Measurements from ENCODE around the gene DUSP7. TPM values are rescaled to one million over a fixed set of nuclear protein-coding genes. Genes with fewer than 3 reads are reported as not detected.

Gene DUSP7
- total RNA-seq, 5 donors from 2014 or later (not counting 1 experiment from before 2014, with no cell fraction given), result 11.3 to 41.3 (median 39.0) TPM

DNA sequence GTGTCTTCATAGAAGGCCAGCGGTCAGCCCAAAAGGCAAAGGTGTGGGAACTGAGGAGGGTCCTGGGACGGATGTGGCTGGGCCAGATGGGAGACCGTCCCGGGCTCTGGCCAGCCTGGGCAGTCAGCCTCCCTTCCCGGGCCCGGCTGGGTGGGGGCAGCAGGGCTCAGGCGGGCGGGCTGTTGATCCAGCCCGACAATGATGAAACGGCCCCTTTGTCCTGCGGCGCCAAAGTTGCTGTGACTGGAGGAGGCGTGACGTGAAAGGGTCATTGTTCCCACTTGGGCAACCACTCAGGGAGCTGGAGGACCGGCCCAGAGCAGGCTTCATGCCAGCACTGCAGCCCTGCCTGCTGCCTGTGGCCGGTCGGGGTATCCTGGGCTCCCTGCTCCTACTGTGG is 16.5 kb downstream of the DUSP7 start:
- peaks cover 7 to 22% (median 15%) of the 10 kb centered on the region in 3 donors for H3K4me1 Mint-ChIP-seq
- H3K9me3 Mint-ChIP-seq, result no peaks in the 10 kb centered on the region
- Histone ChIP-seq H3K4me3 (ENCODE audit: control insufficient read depth in 1 of 2, extremely low read depth in 1 of 2, low read length in 1 of 2) (no peak overlapping the region), H3K36me3 (ENCODE audit: control insufficient read depth in 2 of 2, extremely low read depth in 1 of 2, insufficient read depth in 1 of 2, low read length in 1 of 2) (no peaks in the 10 kb centered on the region), H3K4me1 (ENCODE audit: control insufficient read depth in 1 of 2, extremely low read depth in 1 of 2, insufficient read depth in 2 of 2, low read length in 2 of 2) (peaks cover 0 to 11% of the 10 kb centered on the region in 2 experiments), H3K9me3 (no peaks in the 10 kb centered on the region), H3K27ac (ENCODE audit: low read length) (no peak overlapping the region), H3K27me3 (replicated peaks in 1 of 2; ENCODE audit: control insufficient read depth in 2 of 2, extremely low read depth in 1 of 2, insufficient read depth in 2 of 2, low read length in 1 of 2) (peaks cover 0 to 14% of the 10 kb centered on the region in 2 experiments)
- ATAC-seq (replicated peaks in 1 of 4) (no peak), DNase-seq (no peak)
- WGBS (ENCODE audit: insufficient coverage), result 91% methylated on average over 17 of the region's 17 CpGs
- no peaks in the 10 kb centered on the region for H3K36me3 Mint-ChIP-seq
- no peak overlapping the region for H3K27ac Mint-ChIP-seq
- H3K4me3 Mint-ChIP-seq, result no peak overlapping the region
- no peaks in the 10 kb centered on the region for H3K27me3 Mint-ChIP-seq
- CTCF ChIA-PET, result no interaction called here
- POLR2A ChIA-PET, result no interaction called here

DNA sequence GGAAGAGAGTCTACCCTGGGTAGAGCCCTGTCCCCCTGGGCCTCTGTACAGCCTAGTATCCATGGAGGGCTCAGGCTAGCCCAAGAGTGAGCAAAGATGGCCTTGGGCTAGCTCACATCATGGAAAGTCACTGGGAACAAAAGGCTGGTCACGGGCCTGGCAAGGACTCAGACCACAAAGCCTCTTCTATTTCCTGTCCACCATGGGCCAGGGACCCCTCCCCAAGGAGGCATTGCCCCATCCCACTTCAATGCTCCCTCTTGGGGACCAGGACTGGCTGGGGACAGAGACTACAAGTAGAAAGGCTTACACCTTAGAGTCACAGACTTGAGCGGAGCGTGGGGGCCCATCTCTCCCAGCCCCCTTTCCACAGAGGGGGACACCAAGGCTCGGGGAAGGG is 16.9 kb downstream of the DUSP7 start:
- no peak for DNase-seq
- Mint-ChIP-seq H3K27ac (no peak overlapping the region), H3K9me3 (no peaks in the 10 kb centered on the region), H3K36me3 (no peaks in the 10 kb centered on the region), H3K4me3 (no peak overlapping the region), H3K27me3 (no peaks in the 10 kb centered on the region), H3K4me1 (peaks cover 7 to 22% (median 13%) of the 10 kb centered on the region in 3 donors)
- WGBS (ENCODE audit: insufficient coverage), result 58% methylated on average over 2 of the region's 4 CpGs
- H3K4me3 ChIP-seq (ENCODE audit: control insufficient read depth in 1 of 2, extremely low read depth in 1 of 2, low read length in 1 of 2), result no peak overlapping the region
- peaks cover 0 to 14% of the 10 kb centered on the region in 2 experiments for H3K27me3 ChIP-seq (replicated peaks in 1 of 2; ENCODE audit: control insufficient read depth in 2 of 2, extremely low read depth in 1 of 2, insufficient read depth in 2 of 2, low read length in 1 of 2)
- H3K27ac ChIP-seq (ENCODE audit: low read length), result no peak overlapping the region
- no peak for ATAC-seq (replicated peaks in 1 of 4)
- no peaks in the 10 kb centered on the region for H3K9me3 ChIP-seq
- ChIA-PET CTCF (no interaction called here), POLR2A (no interaction called here)
- H3K4me1 ChIP-seq (ENCODE audit: control insufficient read depth in 1 of 2, extremely low read depth in 1 of 2, insufficient read depth in 2 of 2, low read length in 2 of 2), result peaks cover 0 to 11% of the 10 kb centered on the region in 2 experiments
- no peaks in the 10 kb centered on the region for H3K36me3 ChIP-seq (ENCODE audit: control insufficient read depth in 2 of 2, extremely low read depth in 1 of 2, insufficient read depth in 1 of 2, low read length in 1 of 2)

DNA sequence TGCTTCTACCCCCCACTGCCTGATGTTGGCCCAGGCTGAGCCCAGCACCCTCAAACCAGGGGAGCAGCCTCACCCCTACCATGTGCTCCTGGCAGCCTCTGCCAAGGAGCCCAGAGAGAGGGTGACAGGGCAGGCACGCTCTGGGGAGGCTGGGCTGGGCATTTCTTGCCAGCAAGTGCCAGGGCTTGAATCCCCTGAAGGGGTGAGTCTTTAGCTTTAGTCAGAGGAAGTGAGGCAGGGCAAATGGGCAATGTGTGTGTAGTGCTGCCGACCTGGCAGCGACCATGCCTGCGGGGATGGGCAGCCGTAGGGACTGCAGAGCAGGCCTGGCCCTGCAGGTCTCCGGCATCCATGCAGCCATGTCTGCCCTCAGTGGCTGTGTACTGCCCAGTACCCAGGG is 18.1 kb downstream of the DUSP7 start:
- ChIA-PET POLR2A (no interaction called here), CTCF (no interaction called here)
- Mint-ChIP-seq H3K4me3 (no peak overlapping the region), H3K9me3 (no peaks in the 10 kb centered on the region), H3K36me3 (no peaks in the 10 kb centered on the region), H3K4me1 (peaks cover 7 to 14% (median 9%) of the 10 kb centered on the region in 3 donors), H3K27ac (no peak overlapping the region), H3K27me3 (no peaks in the 10 kb centered on the region)
- WGBS (ENCODE audit: insufficient coverage), result 88% methylated on average over 6 of the region's 6 CpGs
- peaks cover 0 to 11% of the 10 kb centered on the region in 2 experiments for H3K4me1 ChIP-seq (ENCODE audit: control insufficient read depth in 1 of 2, extremely low read depth in 1 of 2, insufficient read depth in 2 of 2, low read length in 2 of 2)
- no peaks in the 10 kb centered on the region for H3K9me3 ChIP-seq
- H3K27me3 ChIP-seq (replicated peaks in 1 of 2; ENCODE audit: control insufficient read depth in 2 of 2, extremely low read depth in 1 of 2, insufficient read depth in 2 of 2, low read length in 1 of 2), result peaks cover 0 to 15% of the 10 kb centered on the region in 2 experiments
- no peak overlapping the region for H3K4me3 ChIP-seq (ENCODE audit: control insufficient read depth in 1 of 2, extremely low read depth in 1 of 2, low read length in 1 of 2)
- ATAC-seq (replicated peaks in 1 of 4) (no peak), DNase-seq (no peak)
- H3K36me3 ChIP-seq (ENCODE audit: control insufficient read depth in 2 of 2, extremely low read depth in 1 of 2, insufficient read depth in 1 of 2, low read length in 1 of 2), result no peaks in the 10 kb centered on the region
- H3K27ac ChIP-seq (ENCODE audit: low read length), result no peak overlapping the region

DNA sequence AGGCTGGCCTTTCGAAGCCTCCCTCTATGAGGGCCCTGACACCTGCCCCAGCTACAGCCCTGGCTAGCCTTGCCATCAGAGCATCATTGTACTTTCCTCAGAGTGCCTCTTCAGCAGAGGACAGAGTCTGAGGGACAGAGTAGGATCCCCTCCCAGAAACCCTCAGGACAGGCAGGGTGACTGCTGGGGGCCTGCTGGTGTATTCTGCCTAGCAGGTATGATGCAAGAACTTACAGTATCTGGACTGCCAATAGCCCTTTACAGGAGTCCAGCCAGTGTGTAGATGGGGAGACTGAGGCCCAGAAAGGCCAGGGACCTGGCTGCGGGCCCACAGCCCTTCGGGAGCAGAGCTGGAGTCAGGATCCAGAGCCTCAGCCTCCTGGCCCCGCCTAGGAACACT is 19.1 kb downstream of the DUSP7 start:
- H3K4me1 Mint-ChIP-seq, result peaks cover 7 to 11% (median 9%) of the 10 kb centered on the region in 3 donors
- H3K36me3 Mint-ChIP-seq, result no peaks in the 10 kb centered on the region
- H3K9me3 ChIP-seq, result no peaks in the 10 kb centered on the region
- H3K27me3 ChIP-seq (replicated peaks in 1 of 2; ENCODE audit: control insufficient read depth in 2 of 2, extremely low read depth in 1 of 2, insufficient read depth in 2 of 2, low read length in 1 of 2), result peaks cover 0 to 18% of the 10 kb centered on the region in 2 experiments
- no peak overlapping the region for H3K27ac ChIP-seq (ENCODE audit: low read length)
- H3K36me3 ChIP-seq (ENCODE audit: control insufficient read depth in 2 of 2, extremely low read depth in 1 of 2, insufficient read depth in 1 of 2, low read length in 1 of 2), result no peaks in the 10 kb centered on the region
- no peaks in the 10 kb centered on the region for H3K9me3 Mint-ChIP-seq
- ChIA-PET CTCF (interaction anchor here in 1 of 2 donors (0.6 kb wide), 1 partner anchor 216 kb away, joined by 3 read pairs; no protein-coding TSS in a partner anchor), POLR2A (no interaction called here)
- H3K4me3 ChIP-seq (ENCODE audit: control insufficient read depth in 1 of 2, extremely low read depth in 1 of 2, low read length in 1 of 2), result no peak overlapping the region
- no peak overlapping the region for H3K27ac Mint-ChIP-seq
- peaks cover 0 to 11% of the 10 kb centered on the region in 2 experiments for H3K4me1 ChIP-seq (ENCODE audit: control insufficient read depth in 1 of 2, extremely low read depth in 1 of 2, insufficient read depth in 2 of 2, low read length in 2 of 2)
- ATAC-seq (replicated peaks in 1 of 4), result no peak
- WGBS (ENCODE audit: insufficient coverage), result 86% methylated on average over 4 of the region's 4 CpGs
- DNase-seq, result no peak
- no peaks in the 10 kb centered on the region for H3K27me3 Mint-ChIP-seq
- no peak overlapping the region for H3K4me3 Mint-ChIP-seq

DNA sequence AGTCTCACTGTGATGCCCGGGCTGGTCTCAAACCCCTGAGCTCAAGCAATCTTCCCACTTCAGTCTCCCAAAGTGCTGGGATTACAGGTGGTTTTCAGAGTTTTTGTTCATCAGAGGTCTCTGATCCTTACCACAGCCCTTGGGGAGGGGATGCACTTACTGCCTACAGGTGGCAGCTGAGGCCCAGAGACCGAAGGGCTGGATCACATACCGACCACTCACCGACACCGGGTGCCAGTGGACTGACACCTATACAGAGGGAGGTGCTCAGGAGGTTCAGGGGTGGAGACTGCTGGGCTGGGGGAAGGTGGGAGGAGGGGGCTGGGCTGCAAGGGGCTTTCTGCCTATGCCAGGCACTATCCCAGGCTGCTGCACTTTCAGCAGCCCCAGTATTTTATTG is 19.5 kb downstream of the DUSP7 start:
- DNase-seq (peak in 3 of 35 experiments; percentile 10 to 46 (median 32)), ATAC-seq (replicated peaks in 1 of 4) (peak; percentile 62 to 89 (median 74))
- no peaks in the 10 kb centered on the region for H3K9me3 ChIP-seq
- Mint-ChIP-seq H3K27me3 (no peaks in the 10 kb centered on the region), H3K36me3 (no peaks in the 10 kb centered on the region), H3K9me3 (no peaks in the 10 kb centered on the region), H3K4me3 (no peak overlapping the region), H3K4me1 (peaks cover 3 to 6% (median 4%) of the 10 kb centered on the region in 3 donors), H3K27ac (no peak overlapping the region)
- 25% methylated on average over 3 of the region's 5 CpGs for WGBS (ENCODE audit: insufficient coverage)
- H3K4me3 ChIP-seq (ENCODE audit: control insufficient read depth in 1 of 2, extremely low read depth in 1 of 2, low read length in 1 of 2), result no peak overlapping the region
- no peaks in the 10 kb centered on the region for H3K36me3 ChIP-seq (ENCODE audit: control insufficient read depth in 2 of 2, extremely low read depth in 1 of 2, insufficient read depth in 1 of 2, low read length in 1 of 2)
- ChIA-PET POLR2A (no interaction called here), CTCF (interaction anchor here in 1 of 2 donors (0.7 kb wide), 1 partner anchor 120 kb away, joined by 3 read pairs; no protein-coding TSS in a partner anchor)
- H3K27ac ChIP-seq (ENCODE audit: low read length), result no peak overlapping the region
- H3K4me1 ChIP-seq (ENCODE audit: control insufficient read depth in 1 of 2, extremely low read depth in 1 of 2, insufficient read depth in 2 of 2, low read length in 2 of 2), result peaks cover 0 to 8% of the 10 kb centered on the region in 2 experiments
- peaks cover 0 to 18% of the 10 kb centered on the region in 2 experiments for H3K27me3 ChIP-seq (replicated peaks in 1 of 2; ENCODE audit: control insufficient read depth in 2 of 2, extremely low read depth in 1 of 2, insufficient read depth in 2 of 2, low read length in 1 of 2)

DNA sequence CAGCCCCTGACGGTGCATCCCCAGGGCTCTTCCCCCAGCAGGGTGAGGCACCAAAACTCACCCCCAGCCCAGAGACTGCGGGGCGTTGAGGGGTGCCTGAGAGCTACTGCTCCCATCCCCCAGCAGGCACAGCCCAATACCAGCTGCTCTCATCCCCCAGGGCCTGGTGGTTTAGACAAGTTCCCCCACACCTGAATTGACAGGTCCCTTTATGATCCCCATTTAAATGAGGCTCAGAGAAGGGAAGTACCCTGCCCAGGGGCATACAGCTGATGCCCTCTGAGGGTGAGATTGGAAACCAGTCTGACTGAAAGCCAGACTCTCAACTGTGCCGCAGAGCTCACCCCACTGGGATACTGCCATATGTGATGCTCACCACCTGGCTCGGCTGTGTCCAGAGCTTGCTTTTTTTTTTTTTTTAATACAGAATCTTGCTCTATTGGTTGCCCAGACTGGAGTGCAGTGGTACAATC is 20.1 kb downstream of the DUSP7 start:
- Mint-ChIP-seq H3K36me3 (no peaks in the 10 kb centered on the region), H3K27ac (no peak overlapping the region), H3K9me3 (no peaks in the 10 kb centered on the region), H3K4me1 (peaks cover 0 to under 1% (median 0%) of the 10 kb centered on the region in 3 donors), H3K27me3 (no peaks in the 10 kb centered on the region), H3K4me3 (no peak overlapping the region)
- ChIA-PET CTCF (interaction anchor here (0.6 to 0.7 kb wide), 3 partner anchors 13 to 119 kb away, joined by 3 read pairs; no protein-coding TSS in a partner anchor), POLR2A (no interaction called here)
- 88% methylated on average over 2 of the region's 5 CpGs for WGBS (ENCODE audit: insufficient coverage)
- no peak overlapping the region for H3K27ac ChIP-seq (ENCODE audit: low read length)
- ATAC-seq (replicated peaks in 1 of 4) (no peak), DNase-seq (no peak)
- H3K27me3 ChIP-seq (replicated peaks in 1 of 2; ENCODE audit: control insufficient read depth in 2 of 2, extremely low read depth in 1 of 2, insufficient read depth in 2 of 2, low read length in 1 of 2), result peaks cover 0 to 18% of the 10 kb centered on the region in 2 experiments
- H3K4me3 ChIP-seq (ENCODE audit: control insufficient read depth in 1 of 2, extremely low read depth in 1 of 2, low read length in 1 of 2), result no peak overlapping the region
- H3K4me1 ChIP-seq (ENCODE audit: control insufficient read depth in 1 of 2, extremely low read depth in 1 of 2, insufficient read depth in 2 of 2, low read length in 2 of 2), result peaks cover 0 to 6% of the 10 kb centered on the region in 2 experiments
- no peaks in the 10 kb centered on the region for H3K9me3 ChIP-seq
- no peaks in the 10 kb centered on the region for H3K36me3 ChIP-seq (ENCODE audit: control insufficient read depth in 2 of 2, extremely low read depth in 1 of 2, insufficient read depth in 1 of 2, low read length in 1 of 2)

Data from T-cell (primary cell).